Pancreas (tissue), 10 donors: ENCODE data around the gene HS2ST1. TPM values are rescaled to one million over a fixed set of nuclear protein-coding genes. Genes with fewer than 3 reads are reported as not detected.

Experiments used
- ATAC-seq, 4 donors: fragments of 200-7000 bp; cut with Tn5 transposase; one replicate each; pipeline versions ENCODE4 v1.8.0 to v1.9.1; 2020; ENCODE audit warnings: mild to moderate bottlenecking in 4 of 4, moderate library complexity in 4 of 4
- DNase-seq, 6 donors: peaks; one replicate each; pipeline ENCODE4 v3.0.0-alpha.2; 2020
- FAIRE-seq: peaks from 2 replicates; lab custom pipeline; 2012; peaks lifted over from hg19 to GRCh38; lab: Jason Lieb, UNC
- H3K27ac ChIP-seq, 4 donors: fragments of 200-600 bp; sonication (generic); 1 replicate in 3 of 4; 2 replicates in 1 of 4; pipeline versions ENCODE4 v1.5.0 to v1.8.0; 2020
- H3K27me3 ChIP-seq, 4 donors: fragments of 200-600 bp; one replicate each; pipeline ENCODE4 v1.8.0; 2021
- H3K36me3 ChIP-seq, 3 donors: fragments of 200-600 bp; sonication (generic) in 1 of 3; one replicate each; pipeline versions ENCODE4 v1.5.0 to v1.8.0; 2020 to 2021
- H3K4me1 ChIP-seq, 3 donors: fragments of 200-600 bp; one replicate each; pipeline ENCODE4 v1.8.0; 2021
- H3K4me3 ChIP-seq, 4 donors: fragments of 200-600 bp; sonication (generic) in 2 of 4; one replicate each; pipeline versions ENCODE4 v1.5.0 to v1.8.0; 2020 to 2021
- H3K9me3 ChIP-seq, 4 donors: fragments of 200-600 bp; one replicate each; pipeline ENCODE4 v1.8.0; 2021
- CTCF ChIP-seq, 4 donors: fragments of 200-600 bp; sonication (generic) in 3 of 4; IDR thresholded peaks; one replicate each; pipeline versions ENCODE4 v1.5.0 to v1.8.0; 2021; ENCODE audit warnings: antibody characterized with exemption in 4 of 4
- WGBS, 2 donors: extraction: QIAGEN DNeasy Blood & Tissue Kit; methylation state at CpG; one replicate each; pipeline ENCODE4 v1.1.7; 2013; 5-methylcytosine and 5-hydroxymethylcytosine counted together
- intact Hi-C, 3 donors: fragments of 100-400 bp; cut with DNase I; formaldehyde crosslinking; loops; one replicate each; pipeline versions ENCODE4 v1.11.1 to v1.14.2; 2022
- polyA plus RNA-seq, 2 donors: library from polyadenylated mRNA; stranded (reverse); fragments of 200-250 nt; gene quantifications; one replicate each; pipeline ENCODE4 v1.2.3, GENCODE V29; 2013
- total RNA-seq, 6 donors: library from RNA; stranded (reverse); fragmentation: NEBNext Ultra II Directional in 4 of 6; extraction: Animal tissue kit (Norgen Biotek cat#: 25700) in 4 of 6; gene quantifications; one replicate each; pipeline versions ENCODE4 v1.2.1 to v1.2.4, GENCODE V29; 2021 to 2023
- donor health status: healthy with polysubstance abuse.
- donor health status: DM: no; HTN: no; CAD: no; lungs with moderate emphysema.
- donor health status: DM: no; HTN: no; CAD: no.
- donor health status: control.
- donor health status: control.
- donor health status: Bipolar disorder and iron deficiency.
- donor health status: DM: yes; HTN: yes; CAD: no.
- donor health status: DM: no; HTN: no; CAD: no.
- donor health status: DM: no; HTN: no; CAD: no.
- donor health status: DM: yes; HTN: yes; CAD: no.

Gene HS2ST1
- total and polyA plus RNA-seq, 8 donors = 2.8 to 16.1 (median 10.9) TPM

GRCh38 chr1:86940599-86940998, 26.2 kb downstream of the HS2ST1 start:
- FAIRE-seq (no peak), ATAC-seq (no peak)

GRCh38 chr1:86942042-86942441, 27.6 kb downstream of the HS2ST1 start:
- Histone ChIP-seq H3K9me3 (no peaks in the 10 kb centered on the region), H3K27ac (no peak overlapping the region), H3K27me3 (no peaks in the 10 kb centered on the region), H3K4me1 (peaks cover 0 to 9% (median 3%) of the 10 kb centered on the region in 3 donors), H3K36me3 (no peaks in the 10 kb centered on the region), H3K4me3 (no peak overlapping the region)
- DNase-seq = no peak
- ATAC-seq = no peak
- intact Hi-C loops = no loop called here
- FAIRE-seq = no peak
- no peak for TF ChIP-seq CTCF (IDR thresholded peaks at IDR 0.05)
- WGBS, 2 donors = 9 to 26% methylated on average over 1 of the region's 1 CpG

More at GRCh38 chr1:86940599-86940998, 26.2 kb downstream of the HS2ST1 start:
- WGBS, 2 donors = 97 to 100% methylated on average over 2 of the region's 2 CpGs
- no peak for DNase-seq
- H3K27ac ChIP-seq = no peak overlapping the region
- no peaks in the 10 kb centered on the region for H3K36me3 ChIP-seq
- intact Hi-C loops = no loop called here
- no peaks in the 10 kb centered on the region for H3K9me3 ChIP-seq
- H3K4me1 ChIP-seq = peaks cover 0 to 9% (median 3%) of the 10 kb centered on the region in 3 donors
- no peak overlapping the region for H3K4me3 ChIP-seq
- no peak for TF ChIP-seq CTCF (IDR thresholded peaks at IDR 0.05)
- no peaks in the 10 kb centered on the region for H3K27me3 ChIP-seq

- no peaks in the 10 kb centered on the region for H3K9me3 ChIP-seq
- intact Hi-C loops = no loop called here
These were observed 28.3 kb downstream of the HS2ST1 start for GRCh38 chr1:86942743-86943142.

GRCh38 chr1:86948212-86948611, 33.8 kb downstream of the HS2ST1 start:
- Histone ChIP-seq H3K27ac (no peak overlapping the region), H3K4me1 (no peaks in the 10 kb centered on the region), H3K9me3 (no peaks in the 10 kb centered on the region), H3K36me3 (no peaks in the 10 kb centered on the region), H3K4me3 (no peak overlapping the region), H3K27me3 (no peaks in the 10 kb centered on the region)
- 89 to 91% methylated on average over 5 of the region's 5 CpGs for WGBS, 2 donors
- ATAC-seq (peak in 1 of 4 donors; percentile 30), DNase-seq (no peak), FAIRE-seq (no peak)
- no peak for TF ChIP-seq CTCF (IDR thresholded peaks at IDR 0.05)
- intact Hi-C loops = no loop called here

More at GRCh38 chr1:86942743-86943142, 28.3 kb downstream of the HS2ST1 start:
- peaks cover 0 to 9% (median 3%) of the 10 kb centered on the region in 3 donors for H3K4me1 ChIP-seq
- no peaks in the 10 kb centered on the region for H3K27me3 ChIP-seq
- no peak for ATAC-seq
- TF ChIP-seq CTCF (IDR thresholded peaks at IDR 0.05) = no peak
- H3K4me3 ChIP-seq = no peak overlapping the region
- no peak for DNase-seq
- FAIRE-seq = no peak
- H3K27ac ChIP-seq = no peak overlapping the region
- no peaks in the 10 kb centered on the region for H3K36me3 ChIP-seq

- FAIRE-seq = no peak
- Histone ChIP-seq H3K27ac (no peak overlapping the region), H3K4me1 (no peaks in the 10 kb centered on the region), H3K9me3 (no peaks in the 10 kb centered on the region), H3K4me3 (no peak overlapping the region), H3K36me3 (no peaks in the 10 kb centered on the region), H3K27me3 (no peaks in the 10 kb centered on the region)
- TF ChIP-seq CTCF (IDR thresholded peaks at IDR 0.05) = no peak
- ATAC-seq = no peak
- no peak for DNase-seq
- WGBS, 2 donors = 82% methylated on average over 5 of the region's 5 CpGs
- intact Hi-C loops = no loop called here
These were observed 36.4 kb downstream of the HS2ST1 start for GRCh38 chr1:86950712-86951419.
